ENCODE data around the gene TRAF1.
A peak's percentile ranks its signal among the peaks of the same experiment; 100 is the strongest.

Gene TRAF1

GRCh38 chr9:120869726-120870125 lies 56.9 kb downstream of the TRAF1 start:
- Histone ChIP-seq H3K27me3 (ENCODE audit: insufficient read depth, low read length) (no peaks in the 10 kb centered on the region), H3K9me2 (ENCODE audit: low read depth, low read length) (no peaks in the 10 kb centered on the region), H3K36me3 (ENCODE audit: insufficient read depth, low read length) (peaks cover 73% of the 10 kb centered on the region; the same call in 1 of the 2 replicates), H3K9me3 (ENCODE audit: low read length) (no peaks in the 10 kb centered on the region), H3K27ac (ENCODE audit: low read depth, low read length, poor library complexity, severe bottlenecking) (peak overlapping the region; percentile 53), H3K79me2 (ENCODE audit: insufficient read depth, low read length) (no peaks in the 10 kb centered on the region), H3K4me3 (ENCODE audit: low read depth, low read length, poor library complexity, severe bottlenecking) (no peak overlapping the region), H3K9ac (ENCODE audit: low read length) (peak overlapping the region; percentile 57; the same call in 1 of the 2 replicates), H4K20me1 (ENCODE audit: insufficient read depth, low read length) (no peaks in the 10 kb centered on the region), H2AFZ (ENCODE audit: low read length) (no peak overlapping the region), H3K4me2 (ENCODE audit: low read length) (peak overlapping the region; percentile 70), H3K4me1 (ENCODE audit: insufficient read depth, low read length, severe bottlenecking) (peaks cover 21% of the 10 kb centered on the region), H3F3A (ENCODE audit: insufficient read depth, low read length) (no peaks in the 10 kb centered on the region)
- no peak for TF ChIP-seq EZH2 (IDR thresholded peaks at IDR 0.05; ENCODE audit: borderline replicate concordance, low read length)
- no peak for TF ChIP-seq CTCF (IDR thresholded peaks at IDR 0.05; ENCODE audit: low read length)

- Histone ChIP-seq H3K36me3 (ENCODE audit: insufficient read depth, low read length) (peaks cover 69% of the 10 kb centered on the region; the same call in 1 of the 2 replicates), H2AFZ (ENCODE audit: low read length) (no peak overlapping the region), H3K9ac (ENCODE audit: low read length) (peak overlapping the region; percentile 57), H3K4me2 (ENCODE audit: low read length) (peak overlapping the region; percentile 70), H3K4me3 (ENCODE audit: low read depth, low read length, poor library complexity, severe bottlenecking) (peak overlapping the region; percentile 62), H4K20me1 (ENCODE audit: insufficient read depth, low read length) (no peaks in the 10 kb centered on the region), H3K27ac (ENCODE audit: low read depth, low read length, poor library complexity, severe bottlenecking) (peak overlapping the region; percentile 53), H3K79me2 (ENCODE audit: insufficient read depth, low read length) (no peaks in the 10 kb centered on the region), H3K4me1 (ENCODE audit: insufficient read depth, low read length, severe bottlenecking) (peaks cover 21% of the 10 kb centered on the region), H3K9me3 (ENCODE audit: low read length) (no peaks in the 10 kb centered on the region), H3F3A (ENCODE audit: insufficient read depth, low read length) (no peaks in the 10 kb centered on the region), H3K27me3 (ENCODE audit: insufficient read depth, low read length) (no peaks in the 10 kb centered on the region), H3K9me2 (ENCODE audit: low read depth, low read length) (no peaks in the 10 kb centered on the region)
- TF ChIP-seq EZH2 (IDR thresholded peaks at IDR 0.05; ENCODE audit: borderline replicate concordance, low read length) (no peak), CTCF (IDR thresholded peaks at IDR 0.05; ENCODE audit: low read length) (no peak)
These were observed 57.3 kb downstream of the TRAF1 start for GRCh38 chr9:120869360-120869687.

- Histone ChIP-seq H3K27ac (ENCODE audit: low read depth, low read length, poor library complexity, severe bottlenecking) (peak overlapping the region; percentile 53), H3F3A (ENCODE audit: insufficient read depth, low read length) (no peaks in the 10 kb centered on the region), H3K9me2 (ENCODE audit: low read depth, low read length) (no peaks in the 10 kb centered on the region), H3K36me3 (ENCODE audit: insufficient read depth, low read length) (peaks cover 69% of the 10 kb centered on the region; the same call in 1 of the 2 replicates), H3K4me1 (ENCODE audit: insufficient read depth, low read length, severe bottlenecking) (peaks cover 21% of the 10 kb centered on the region), H3K9me3 (ENCODE audit: low read length) (no peaks in the 10 kb centered on the region), H3K79me2 (ENCODE audit: insufficient read depth, low read length) (no peaks in the 10 kb centered on the region), H3K4me2 (ENCODE audit: low read length) (peak overlapping the region; percentile 70), H4K20me1 (ENCODE audit: insufficient read depth, low read length) (no peaks in the 10 kb centered on the region), H3K4me3 (ENCODE audit: low read depth, low read length, poor library complexity, severe bottlenecking) (peak overlapping the region; percentile 62), H3K27me3 (ENCODE audit: insufficient read depth, low read length) (no peaks in the 10 kb centered on the region), H3K9ac (ENCODE audit: low read length) (peak overlapping the region; percentile 57), H2AFZ (ENCODE audit: low read length) (no peak overlapping the region)
- TF ChIP-seq CTCF (IDR thresholded peaks at IDR 0.05; ENCODE audit: low read length) (peak; percentile 91), EZH2 (IDR thresholded peaks at IDR 0.05; ENCODE audit: borderline replicate concordance, low read length) (no peak)
These were observed 57.8 kb downstream of the TRAF1 start for GRCh38 chr9:120868676-120869359.

Data from OCI-LY1 (cell line).